Rectal smooth muscle tissue (tissue), 1 donor: ENCODE data around the gene WDTC1.
"Not testable (repeated sequence)": the region's sequence is repeated elsewhere in the genome, so short reads cannot be mapped to it uniquely, and the experiment has no call there.

Experiments
- H3K27ac ChIP-seq: one replicate; pipeline ENCODE4 v1.7.0; 2013; ENCODE audit warnings: low read depth, low read length, inconsistent platforms
- H3K27me3 ChIP-seq: one replicate; pipeline ENCODE4 v1.7.0; 2013; ENCODE audit warnings: low read length; ENCODE audit not compliant: control insufficient read depth, insufficient read depth
- H3K36me3 ChIP-seq: one replicate; pipeline ENCODE4 v1.7.0; 2013; ENCODE audit warnings: low read length; ENCODE audit not compliant: control insufficient read depth, insufficient read depth
- H3K4me1 ChIP-seq: one replicate; pipeline ENCODE4 v1.7.0; 2013; ENCODE audit warnings: low read length; ENCODE audit not compliant: control insufficient read depth, insufficient read depth
- H3K4me3 ChIP-seq: one replicate; pipeline ENCODE4 v1.7.0; 2013; ENCODE audit warnings: low read length
- H3K9ac ChIP-seq: one replicate; pipeline ENCODE4 v1.7.0; 2013; ENCODE audit warnings: low read length

WDTC1 gene

GRCh38 chr1:27258598-27258997 is 24.2 kb downstream of the WDTC1 start:
- Histone ChIP-seq H3K36me3 (peaks cover 7% of the 10 kb centered on the region), H3K4me1 (no peaks in the 10 kb centered on the region), H3K27ac (no peak overlapping the region), H3K4me3 (no peak overlapping the region), H3K27me3 (no peaks in the 10 kb centered on the region), H3K9ac (no peak overlapping the region)

- no peaks in the 10 kb centered on the region for H3K4me1 ChIP-seq
- H3K4me3 ChIP-seq: no peak overlapping the region
- H3K9ac ChIP-seq: no peak overlapping the region
- H3K27ac ChIP-seq: no peak overlapping the region
- no peaks in the 10 kb centered on the region for H3K27me3 ChIP-seq
- peaks cover 5% of the 10 kb centered on the region for H3K36me3 ChIP-seq
Observed at GRCh38 chr1:27267153-27267552, 32.7 kb downstream of the WDTC1 start.

- Histone ChIP-seq H3K27me3 (no peaks in the 10 kb centered on the region), H3K9ac (no peak overlapping the region), H3K4me1 (no peaks in the 10 kb centered on the region), H3K27ac (no peak overlapping the region), H3K4me3 (no peak overlapping the region), H3K36me3 (peaks cover 3% of the 10 kb centered on the region)
Observed at GRCh38 chr1:27269276-27269675, 34.8 kb downstream of the WDTC1 start.

- no peaks in the 10 kb centered on the region for H3K4me1 ChIP-seq
- H3K36me3 ChIP-seq: no peaks in the 10 kb centered on the region
- H3K27me3 ChIP-seq: no peaks in the 10 kb centered on the region
- no peak overlapping the region for H3K4me3 ChIP-seq
- no peak overlapping the region for H3K27ac ChIP-seq
- no peak overlapping the region for H3K9ac ChIP-seq
Observed at GRCh38 chr1:27274204-27274603, 39.8 kb downstream of the WDTC1 start.

- Histone ChIP-seq H3K4me3 (no peak overlapping the region), H3K27ac (no peak overlapping the region), H3K36me3 (no peaks in the 10 kb centered on the region), H3K27me3 (no peaks in the 10 kb centered on the region), H3K4me1 (no peaks in the 10 kb centered on the region), H3K9ac (no peak overlapping the region)
Observed at GRCh38 chr1:27275696-27276095, 41.3 kb downstream of the WDTC1 start.

- Histone ChIP-seq H3K9ac (no peak overlapping the region), H3K4me1 (no peaks in the 10 kb centered on the region), H3K27me3 (no peaks in the 10 kb centered on the region), H3K4me3 (no peak overlapping the region), H3K27ac (no peak overlapping the region), H3K36me3 (peaks cover 11% of the 10 kb centered on the region)
Observed at GRCh38 chr1:27284425-27285273, 50.2 kb downstream of the WDTC1 start.

GRCh38 chr1:27285274-27285660 is 50.8 kb downstream of the WDTC1 start:
- Histone ChIP-seq H3K9ac (no peak overlapping the region), H3K36me3 (peaks cover 11% of the 10 kb centered on the region), H3K4me3 (no peak overlapping the region), H3K27me3 (no peaks in the 10 kb centered on the region), H3K27ac (no peak overlapping the region), H3K4me1 (no peaks in the 10 kb centered on the region)

GRCh38 chr1:27285821-27286220 is 51.4 kb downstream of the WDTC1 start:
- not testable (repeated sequence) for H3K4me1 ChIP-seq, H3K9ac ChIP-seq, H3K27ac ChIP-seq, H3K4me3 ChIP-seq, H3K27me3 ChIP-seq
- H3K36me3 ChIP-seq: peaks cover 15% of the 10 kb centered on the region

- not testable (repeated sequence) for H3K4me1 ChIP-seq, H3K4me3 ChIP-seq, H3K27ac ChIP-seq, H3K9ac ChIP-seq, H3K27me3 ChIP-seq
- peaks cover 17% of the 10 kb centered on the region for H3K36me3 ChIP-seq
Observed at GRCh38 chr1:27289125-27289524, 54.7 kb downstream of the WDTC1 start.

- no peaks in the 10 kb centered on the region for H3K4me1 ChIP-seq
- no peak overlapping the region for H3K27ac ChIP-seq
- no peak overlapping the region for H3K9ac ChIP-seq
- peaks cover 20% of the 10 kb centered on the region for H3K36me3 ChIP-seq
- no peak overlapping the region for H3K4me3 ChIP-seq
- H3K27me3 ChIP-seq: no peaks in the 10 kb centered on the region
Observed at GRCh38 chr1:27290581-27290980, 56.1 kb downstream of the WDTC1 start.

GRCh38 chr1:27292106-27292505 is 57.7 kb downstream of the WDTC1 start:
- Histone ChIP-seq H3K27ac (no peak overlapping the region), H3K9ac (no peak overlapping the region), H3K4me3 (no peak overlapping the region), H3K4me1 (peaks cover 3% of the 10 kb centered on the region), H3K36me3 (peaks cover 22% of the 10 kb centered on the region), H3K27me3 (no peaks in the 10 kb centered on the region)

- no peaks in the 10 kb centered on the region for H3K27me3 ChIP-seq
- peaks cover 11% of the 10 kb centered on the region for H3K4me1 ChIP-seq
- H3K36me3 ChIP-seq: peaks cover 19% of the 10 kb centered on the region
- no peak overlapping the region for H3K4me3 ChIP-seq
- no peak overlapping the region for H3K9ac ChIP-seq
- H3K27ac ChIP-seq: no peak overlapping the region
Observed at GRCh38 chr1:27293915-27294314, 59.5 kb downstream of the WDTC1 start.

- H3K9ac ChIP-seq: no peak overlapping the region
- no peak overlapping the region for H3K27ac ChIP-seq
- peaks cover 33% of the 10 kb centered on the region for H3K4me1 ChIP-seq
- peaks cover 19% of the 10 kb centered on the region for H3K36me3 ChIP-seq
- H3K27me3 ChIP-seq: no peaks in the 10 kb centered on the region
- no peak overlapping the region for H3K4me3 ChIP-seq
Observed at GRCh38 chr1:27296773-27297291, 62.4 kb downstream of the WDTC1 start.
